DOHH2 (cell line): ENCODE measurements around the gene ABCB1.

Experiments
- H3F3A ChIP-seq: fragments of 200-600 bp; sonication (generic), shearing (Covaris generic); 2 replicates; pipeline ENCODE4 v1.6.0; 2016; ENCODE audit warnings: antibody characterized with exemption, mild to moderate bottlenecking; ENCODE audit not compliant: control insufficient read depth, insufficient read depth
- H3K27ac ChIP-seq: fragments of 200-600 bp; sonication (generic); 2 replicates; pipeline ENCODE4 v1.5.1; 2014; ENCODE audit warnings: low read depth, mild to moderate bottlenecking, low read length, moderate library complexity
- H3K27me3 ChIP-seq: fragments of 200-600 bp; sonication (generic); 2 replicates; pipeline ENCODE4 v1.6.1; 2014; ENCODE audit warnings: mild to moderate bottlenecking, low read length, mixed read lengths; ENCODE audit not compliant: control insufficient read depth
- H3K36me3 ChIP-seq: fragments of 200-600 bp; sonication (generic); 2 replicates; pipeline ENCODE4 v1.6.1; 2014; ENCODE audit warnings: mild to moderate bottlenecking, low read length, moderate library complexity, mixed read lengths; ENCODE audit not compliant: control insufficient read depth
- H3K4me1 ChIP-seq: fragments of 200-600 bp; sonication (generic); 2 replicates; pipeline ENCODE4 v1.6.1; 2014; ENCODE audit warnings: mild to moderate bottlenecking, low read length, mixed read lengths; ENCODE audit not compliant: control insufficient read depth
- H3K4me2 ChIP-seq: fragments of 200-600 bp; sonication (generic); 2 replicates; pipeline ENCODE4 v1.6.0; 2014; ENCODE audit warnings: mild to moderate bottlenecking, low read length, moderate library complexity
- H3K4me3 ChIP-seq: fragments of 200-600 bp; sonication (generic); 2 replicates; pipeline ENCODE4 v1.5.1; 2014; ENCODE audit warnings: mild to moderate bottlenecking, low read length, mixed read lengths
- H3K79me2 ChIP-seq: fragments of 200-600 bp; sonication (generic); 2 replicates; pipeline ENCODE4 v1.6.1; 2014; ENCODE audit warnings: mild to moderate bottlenecking, low read length, mixed read lengths; ENCODE audit not compliant: control insufficient read depth
- H3K9me2 ChIP-seq: fragments of 200-600 bp; sonication (generic); replicated peaks from 2 replicates; pipeline ENCODE4 v1.6.1; 2014; ENCODE audit warnings: mild to moderate bottlenecking, low read length, mixed read lengths; ENCODE audit not compliant: control insufficient read depth
- H3K9me3 ChIP-seq: fragments of 200-600 bp; sonication (generic); 2 replicates; pipeline ENCODE4 v1.6.1; 2014; ENCODE audit warnings: antibody characterized with exemption, low read length, mixed read lengths; ENCODE audit not compliant: control insufficient read depth, insufficient read depth
- H4K20me1 ChIP-seq: fragments of 200-600 bp; sonication (generic); 2 replicates; pipeline ENCODE4 v1.6.0; 2014; ENCODE audit warnings: low read depth, mild to moderate bottlenecking, antibody characterized with exemption, low read length, moderate library complexity; ENCODE audit not compliant: control insufficient read depth, insufficient read depth
- EZH2phosphoT487 ChIP-seq: fragments of 200-600 bp; sonication (generic); IDR thresholded peaks from 2 replicates; pipeline ENCODE4 v1.6.1; 2017; ENCODE audit warnings: borderline replicate concordance, mild to moderate bottlenecking, antibody characterized with exemption, low read length, moderate library complexity, mixed read lengths
- TF ChIP-seq, protein P1 (sequence below): fragments of 200-600 bp; sonication (generic); IDR thresholded peaks from one replicate; pipeline ENCODE4 v1.5.1; 2014; ENCODE audit warnings: antibody characterized with exemption, mild to moderate bottlenecking, low read depth, low read length; ENCODE audit not compliant: poor library complexity, severe bottlenecking

ABCB1 gene

GRCh38 chr7:87600130-87601124 is at the start of gene ABCB1:
TSS of gene ABCB1 (minus strand) at chr7:87600884. CDS start at chr7:87600184, 700 bp downstream.
- peaks cover 21% of the 10 kb centered on the region for H3K27me3 ChIP-seq
- no peak within 1 kb of the TSS for H3K27ac ChIP-seq
- 0 out of 2 replicates have a peak, but pooled peaks cover 5% of the 10 kb centered on the region for H3K9me3 ChIP-seq
- H3K79me2 ChIP-seq, result no peaks in the 10 kb centered on the region
- TF ChIP-seq, protein P1, sequence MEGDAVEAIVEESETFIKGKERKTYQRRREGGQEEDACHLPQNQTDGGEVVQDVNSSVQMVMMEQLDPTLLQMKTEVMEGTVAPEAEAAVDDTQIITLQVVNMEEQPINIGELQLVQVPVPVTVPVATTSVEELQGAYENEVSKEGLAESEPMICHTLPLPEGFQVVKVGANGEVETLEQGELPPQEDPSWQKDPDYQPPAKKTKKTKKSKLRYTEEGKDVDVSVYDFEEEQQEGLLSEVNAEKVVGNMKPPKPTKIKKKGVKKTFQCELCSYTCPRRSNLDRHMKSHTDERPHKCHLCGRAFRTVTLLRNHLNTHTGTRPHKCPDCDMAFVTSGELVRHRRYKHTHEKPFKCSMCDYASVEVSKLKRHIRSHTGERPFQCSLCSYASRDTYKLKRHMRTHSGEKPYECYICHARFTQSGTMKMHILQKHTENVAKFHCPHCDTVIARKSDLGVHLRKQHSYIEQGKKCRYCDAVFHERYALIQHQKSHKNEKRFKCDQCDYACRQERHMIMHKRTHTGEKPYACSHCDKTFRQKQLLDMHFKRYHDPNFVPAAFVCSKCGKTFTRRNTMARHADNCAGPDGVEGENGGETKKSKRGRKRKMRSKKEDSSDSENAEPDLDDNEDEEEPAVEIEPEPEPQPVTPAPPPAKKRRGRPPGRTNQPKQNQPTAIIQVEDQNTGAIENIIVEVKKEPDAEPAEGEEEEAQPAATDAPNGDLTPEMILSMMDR, result no peak
- peak; percentile 55; the same call in 1 of the 2 replicates for TF ChIP-seq EZH2phosphoT487
- no peaks in the 10 kb centered on the region for H3K9me2 ChIP-seq
- no peaks in the 10 kb centered on the region for H4K20me1 ChIP-seq
- H3K4me1 ChIP-seq, result peaks cover 13% of the 10 kb centered on the region
- peak within 1 kb of the TSS; percentile 38; the same call in 1 of the 2 replicates for H3K4me2 ChIP-seq
- no peaks in the 10 kb centered on the region for H3F3A ChIP-seq
- H3K36me3 ChIP-seq, result no peaks in the 10 kb centered on the region
- H3K4me3 ChIP-seq, result no peak within 1 kb of the TSS

GRCh38 chr7:87648316-87648715 is 47.6 kb upstream of the ABCB1 start:
- Histone ChIP-seq H3K4me2 (no peak overlapping the region), H3K4me1 (no peaks in the 10 kb centered on the region), H3K79me2 (no peaks in the 10 kb centered on the region), H3K9me2 (no peaks in the 10 kb centered on the region), H3K4me3 (no peak overlapping the region), H3K27me3 (no peaks in the 10 kb centered on the region), H3F3A (no peaks in the 10 kb centered on the region), H3K27ac (no peak overlapping the region), H3K36me3 (no peaks in the 10 kb centered on the region), H4K20me1 (no peaks in the 10 kb centered on the region), H3K9me3 (no peaks in the 10 kb centered on the region)
- no peak for TF ChIP-seq EZH2phosphoT487

GRCh38 chr7:87645446-87645845 is 44.8 kb upstream of the ABCB1 start:
- no peak overlapping the region for H3K4me2 ChIP-seq
- no peaks in the 10 kb centered on the region for H3F3A ChIP-seq
- no peaks in the 10 kb centered on the region for H3K9me2 ChIP-seq
- H3K27ac ChIP-seq, result no peak overlapping the region
- H3K79me2 ChIP-seq, result no peaks in the 10 kb centered on the region
- no peaks in the 10 kb centered on the region for H3K27me3 ChIP-seq
- no peaks in the 10 kb centered on the region for H3K36me3 ChIP-seq
- no peaks in the 10 kb centered on the region for H4K20me1 ChIP-seq
- H3K4me3 ChIP-seq, result no peak overlapping the region
- no peak for TF ChIP-seq EZH2phosphoT487
- TF ChIP-seq, protein P1, result no peak
- no peaks in the 10 kb centered on the region for H3K4me1 ChIP-seq
- no peaks in the 10 kb centered on the region for H3K9me3 ChIP-seq

- no peaks in the 10 kb centered on the region for H3F3A ChIP-seq
- TF ChIP-seq EZH2phosphoT487, result no peak
- TF ChIP-seq, protein P1, result no peak
- H3K4me2 ChIP-seq, result no peak overlapping the region
- no peaks in the 10 kb centered on the region for H3K4me1 ChIP-seq
- H3K4me3 ChIP-seq, result no peak overlapping the region
- H3K27ac ChIP-seq, result no peak overlapping the region
- H3K27me3 ChIP-seq, result no peaks in the 10 kb centered on the region
- no peaks in the 10 kb centered on the region for H3K79me2 ChIP-seq
- H3K9me2 ChIP-seq, result no peaks in the 10 kb centered on the region
- H4K20me1 ChIP-seq, result no peaks in the 10 kb centered on the region
- no peaks in the 10 kb centered on the region for H3K9me3 ChIP-seq
- H3K36me3 ChIP-seq, result no peaks in the 10 kb centered on the region
Observed at GRCh38 chr7:87635921-87636320, 35.2 kb upstream of the ABCB1 start.
